HepG2 (cell line): ENCODE measurements around the gene SUV39H2. TPM values are rescaled to one million over a fixed set of nuclear protein-coding genes. Genes with fewer than 3 reads are reported as not detected.
A peak's percentile ranks its signal among the peaks of the same experiment; 100 is the strongest.

ENCODE experiments used
- AHR ChIP-seq: IDR thresholded peaks from 2 replicates; pipeline ENCODE4 v1.6.1; 2018; ENCODE audit warnings: missing genetic modification reagents, missing compliant biosample characterization
- EZH2 ChIP-seq: conservative IDR thresholded peaks from 2 replicates; pipeline ENCODE4 v1.6.1; 2012; ENCODE audit warnings: mild to moderate bottlenecking, low read depth, low read length, moderate library complexity
- IKZF1 ChIP-seq: fragments of 450-650 bp; IDR thresholded peaks from 2 replicates; pipeline ENCODE4 v1.7.1; 2016
- MED1 ChIP-seq: sonication (generic); formaldehyde crosslinking; IDR thresholded peaks from 2 replicates; pipeline ENCODE4 v1.4.0; 2020; ENCODE audit warnings: missing genetic modification reagents
- MTA3 ChIP-seq: sonication (generic); formaldehyde crosslinking; IDR thresholded peaks from 2 replicates; pipeline ENCODE4 v1.4.0; 2020; ENCODE audit warnings: missing genetic modification reagents
- NFATC3 ChIP-seq: sonication (generic); formaldehyde crosslinking; IDR thresholded peaks from 2 replicates; pipeline ENCODE4 v1.5.1; 2020; ENCODE audit warnings: mild to moderate bottlenecking, missing genetic modification reagents
- PHF8 ChIP-seq: sonication (generic); formaldehyde crosslinking; IDR thresholded peaks from 2 replicates; pipeline ENCODE4 v1.5.0; 2020; ENCODE audit warnings: missing genetic modification reagents
- RAD21 ChIP-seq: fragments of 450-650 bp; formaldehyde crosslinking; IDR thresholded peaks from 2 replicates; pipeline ENCODE4 v1.5.0; 2020; ENCODE audit warnings: mild to moderate bottlenecking
- RARA ChIP-seq: IDR thresholded peaks from 2 replicates; pipeline ENCODE4 v1.6.1; 2016; ENCODE audit warnings: missing genetic modification reagents, missing compliant biosample characterization
- SCMH1 ChIP-seq: sonication (generic); formaldehyde crosslinking; IDR thresholded peaks from 2 replicates; pipeline ENCODE4 v1.9.0; 2021; ENCODE audit warnings: missing genetic modification reagents, mild to moderate bottlenecking, borderline replicate concordance
- TBX3 ChIP-seq: fragments of 450-650 bp; IDR thresholded peaks from 2 replicates; pipeline ENCODE4 v1.6.1; 2017; ENCODE audit warnings: antibody characterized with exemption, mild to moderate bottlenecking, inconsistent platforms, borderline replicate concordance
- ZNF205 ChIP-seq: IDR thresholded peaks from 2 replicates; pipeline ENCODE4 v1.6.1; 2018; ENCODE audit warnings: missing biosample characterization, missing genetic modification reagents
- ZNF296 ChIP-seq: sonication (generic); formaldehyde crosslinking; conservative IDR thresholded peaks from 2 replicates; pipeline ENCODE4 v1.5.0; 2020; ENCODE audit warnings: mild to moderate bottlenecking, missing genetic modification reagents
- ZNF33A ChIP-seq: sonication (generic); formaldehyde crosslinking; IDR thresholded peaks from 2 replicates; pipeline ENCODE4 v1.5.1; 2020; ENCODE audit warnings: missing genetic modification reagents, mild to moderate bottlenecking, moderate library complexity, borderline replicate concordance
- ZNF350 ChIP-seq: sonication (generic); formaldehyde crosslinking; IDR thresholded peaks from 2 replicates; pipeline ENCODE4 v1.4.0; 2020; ENCODE audit warnings: mild to moderate bottlenecking, low read depth, missing genetic modification reagents, borderline replicate concordance
- ZNF747 ChIP-seq: sonication (generic); formaldehyde crosslinking; IDR thresholded peaks from 2 replicates; pipeline ENCODE4 v1.8.1; 2023; ENCODE audit warnings: missing genetic modification reagents, mild to moderate bottlenecking, borderline replicate concordance
- polyA plus RNA-seq, 8 experiments: library from polyadenylated mRNA; depleted of rRNA in 3 of 8; stranded (reverse) in 7 of 8; unstranded in 1 of 8; fragments of >200 nt; fragmentation: Illumina TruSeq in 4 of 8; extraction: Trizol in 4 of 8; gene quantifications; 2 replicates each; pipeline versions ENCODE4 v1.2.1 to v1.2.3, GENCODE V29; 2011 to 2016; ENCODE audit warnings: low read depth in 4 of 8, missing spikeins in 1 of 8, mixed read lengths in 1 of 8; ENCODE audit not compliant: insufficient read depth in 1 of 8
- total RNA-seq, 5 experiments: library from RNA; depleted of rRNA; stranded (reverse); fragments of >200 nt; fragmentation: Illumina TruSeq; extraction: Trizol; gene quantifications; 2 replicates each; pipeline ENCODE4 v1.2.3, GENCODE V29; 2016; ENCODE audit warnings: low read depth in 1 of 5
- TF ChIP-seq, protein P1 (sequence below): sonication (generic); formaldehyde crosslinking; IDR thresholded peaks from 2 replicates; pipeline ENCODE4 v1.9.0; 2021; ENCODE audit warnings: mild to moderate bottlenecking, missing genetic modification reagents
- TF ChIP-seq, protein P2 (sequence below): IDR thresholded peaks from 2 replicates; pipeline ENCODE4 v1.6.1; 2016; ENCODE audit warnings: missing compliant biosample characterization, missing genetic modification reagents, borderline replicate concordance
- TF ChIP-seq, protein P3 (sequence below): IDR thresholded peaks from 2 replicates; pipeline ENCODE4 v1.6.1; 2016; ENCODE audit warnings: missing biosample characterization, missing genetic modification reagents, low read depth

The SUV39H2 gene
- total and polyA plus RNA-seq, 2 of the 13 experiments (the other 11 are each of a cell fraction or from before 2014, with no cell fraction given), result 9.0 to 44.3 TPM

DNA sequence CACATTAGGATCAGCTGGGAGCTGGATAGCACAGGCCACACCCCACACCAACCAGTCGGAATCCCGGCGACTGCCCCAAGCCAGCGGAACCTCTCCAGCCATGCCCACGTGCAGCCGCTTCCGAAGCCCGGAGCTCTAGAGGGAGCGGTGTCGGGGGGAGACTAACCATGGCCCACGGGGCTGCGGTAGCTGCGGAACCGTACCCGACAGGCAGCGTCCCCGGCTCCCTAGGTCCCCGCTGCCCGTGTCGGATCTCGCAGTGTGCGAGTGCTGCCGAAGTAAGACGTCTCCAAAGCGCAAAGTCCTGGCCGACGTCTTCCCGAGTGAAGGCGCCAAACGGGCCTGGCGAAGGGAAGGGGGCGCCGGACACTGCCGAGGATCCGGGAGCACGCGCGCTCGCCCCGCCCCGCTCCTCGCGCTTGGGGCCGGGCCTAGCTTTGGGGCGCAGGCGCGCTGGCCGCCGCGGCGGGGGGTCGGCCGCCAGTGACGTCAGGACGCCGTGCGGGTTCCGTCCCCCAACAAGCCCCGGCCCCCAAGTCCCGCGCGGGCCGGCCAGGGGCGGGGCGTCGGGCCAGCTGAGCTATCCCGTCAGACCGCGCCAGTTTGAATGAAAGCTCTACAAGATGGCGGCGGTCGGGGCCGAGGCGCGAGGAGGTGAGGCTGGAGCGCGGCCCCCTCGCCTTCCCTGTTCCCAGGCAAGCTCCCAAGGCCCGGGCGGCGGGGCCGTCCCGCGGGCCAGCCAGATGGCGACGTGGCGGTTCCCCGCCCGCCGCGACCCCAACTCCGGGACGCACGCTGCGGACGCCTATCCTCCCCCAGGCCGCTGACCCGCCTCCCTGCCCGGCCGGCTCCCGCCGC is at the start of gene SUV39H2 (continued):
- TF ChIP-seq TBX3 (no peak), ZNF205 (CRISPR knock-in tag) (peak; percentile 62; the same call in 1 of the 2 replicates), AHR (CRISPR knock-in tag) (no peak), ZNF350 (no peak; the same call in 1 of the 2 replicates), NFATC3 (0 out of 2 replicates have a peak, but pooled peaks have one; percentile 85), ZNF33A (CRISPR knock-in tag) (no peak), IKZF1 (no peak), ZNF747 (no peak; the same call in none of the 2 replicates), ZNF296 (no peak), RAD21 (0 out of 2 replicates have a peak, but pooled peaks have one; percentile 21), SCMH1 (CRISPR knock-in tag) (no peak), PHF8 (CRISPR knock-in tag) (peak; percentile 95), MED1 (CRISPR knock-in tag) (no peak; the same call in 1 of the 2 replicates), EZH2 (no peak), MTA3 (CRISPR knock-in tag) (no peak), RARA (CRISPR knock-in tag) (peak; percentile 33; the same call in 1 of the 2 replicates)
- TF ChIP-seq, protein P1, sequence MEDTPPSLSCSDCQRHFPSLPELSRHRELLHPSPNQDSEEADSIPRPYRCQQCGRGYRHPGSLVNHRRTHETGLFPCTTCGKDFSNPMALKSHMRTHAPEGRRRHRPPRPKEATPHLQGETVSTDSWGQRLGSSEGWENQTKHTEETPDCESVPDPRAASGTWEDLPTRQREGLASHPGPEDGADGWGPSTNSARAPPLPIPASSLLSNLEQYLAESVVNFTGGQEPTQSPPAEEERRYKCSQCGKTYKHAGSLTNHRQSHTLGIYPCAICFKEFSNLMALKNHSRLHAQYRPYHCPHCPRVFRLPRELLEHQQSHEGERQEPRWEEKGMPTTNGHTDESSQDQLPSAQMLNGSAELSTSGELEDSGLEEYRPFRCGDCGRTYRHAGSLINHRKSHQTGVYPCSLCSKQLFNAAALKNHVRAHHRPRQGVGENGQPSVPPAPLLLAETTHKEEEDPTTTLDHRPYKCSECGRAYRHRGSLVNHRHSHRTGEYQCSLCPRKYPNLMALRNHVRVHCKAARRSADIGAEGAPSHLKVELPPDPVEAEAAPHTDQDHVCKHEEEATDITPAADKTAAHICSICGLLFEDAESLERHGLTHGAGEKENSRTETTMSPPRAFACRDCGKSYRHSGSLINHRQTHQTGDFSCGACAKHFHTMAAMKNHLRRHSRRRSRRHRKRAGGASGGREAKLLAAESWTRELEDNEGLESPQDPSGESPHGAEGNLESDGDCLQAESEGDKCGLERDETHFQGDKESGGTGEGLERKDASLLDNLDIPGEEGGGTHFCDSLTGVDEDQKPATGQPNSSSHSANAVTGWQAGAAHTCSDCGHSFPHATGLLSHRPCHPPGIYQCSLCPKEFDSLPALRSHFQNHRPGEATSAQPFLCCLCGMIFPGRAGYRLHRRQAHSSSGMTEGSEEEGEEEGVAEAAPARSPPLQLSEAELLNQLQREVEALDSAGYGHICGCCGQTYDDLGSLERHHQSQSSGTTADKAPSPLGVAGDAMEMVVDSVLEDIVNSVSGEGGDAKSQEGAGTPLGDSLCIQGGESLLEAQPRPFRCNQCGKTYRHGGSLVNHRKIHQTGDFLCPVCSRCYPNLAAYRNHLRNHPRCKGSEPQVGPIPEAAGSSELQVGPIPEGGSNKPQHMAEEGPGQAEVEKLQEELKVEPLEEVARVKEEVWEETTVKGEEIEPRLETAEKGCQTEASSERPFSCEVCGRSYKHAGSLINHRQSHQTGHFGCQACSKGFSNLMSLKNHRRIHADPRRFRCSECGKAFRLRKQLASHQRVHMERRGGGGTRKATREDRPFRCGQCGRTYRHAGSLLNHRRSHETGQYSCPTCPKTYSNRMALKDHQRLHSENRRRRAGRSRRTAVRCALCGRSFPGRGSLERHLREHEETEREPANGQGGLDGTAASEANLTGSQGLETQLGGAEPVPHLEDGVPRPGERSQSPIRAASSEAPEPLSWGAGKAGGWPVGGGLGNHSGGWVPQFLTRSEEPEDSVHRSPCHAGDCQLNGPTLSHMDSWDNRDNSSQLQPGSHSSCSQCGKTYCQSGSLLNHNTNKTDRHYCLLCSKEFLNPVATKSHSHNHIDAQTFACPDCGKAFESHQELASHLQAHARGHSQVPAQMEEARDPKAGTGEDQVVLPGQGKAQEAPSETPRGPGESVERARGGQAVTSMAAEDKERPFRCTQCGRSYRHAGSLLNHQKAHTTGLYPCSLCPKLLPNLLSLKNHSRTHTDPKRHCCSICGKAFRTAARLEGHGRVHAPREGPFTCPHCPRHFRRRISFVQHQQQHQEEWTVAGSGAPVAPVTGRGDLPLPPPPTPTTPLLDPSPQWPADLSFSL (CRISPR knock-in tag), result no peak
- TF ChIP-seq, protein P2, sequence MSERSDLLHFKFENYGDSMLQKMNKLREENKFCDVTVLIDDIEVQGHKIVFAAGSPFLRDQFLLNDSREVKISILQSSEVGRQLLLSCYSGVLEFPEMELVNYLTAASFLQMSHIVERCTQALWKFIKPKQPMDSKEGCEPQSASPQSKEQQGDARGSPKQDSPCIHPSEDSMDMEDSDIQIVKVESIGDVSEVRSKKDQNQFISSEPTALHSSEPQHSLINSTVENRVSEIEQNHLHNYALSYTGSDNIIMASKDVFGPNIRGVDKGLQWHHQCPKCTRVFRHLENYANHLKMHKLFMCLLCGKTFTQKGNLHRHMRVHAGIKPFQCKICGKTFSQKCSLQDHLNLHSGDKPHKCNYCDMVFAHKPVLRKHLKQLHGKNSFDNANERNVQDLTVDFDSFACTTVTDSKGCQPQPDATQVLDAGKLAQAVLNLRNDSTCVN (CRISPR knock-in tag), result no peak; the same call in none of the 2 replicates
- TF ChIP-seq, protein P3, sequence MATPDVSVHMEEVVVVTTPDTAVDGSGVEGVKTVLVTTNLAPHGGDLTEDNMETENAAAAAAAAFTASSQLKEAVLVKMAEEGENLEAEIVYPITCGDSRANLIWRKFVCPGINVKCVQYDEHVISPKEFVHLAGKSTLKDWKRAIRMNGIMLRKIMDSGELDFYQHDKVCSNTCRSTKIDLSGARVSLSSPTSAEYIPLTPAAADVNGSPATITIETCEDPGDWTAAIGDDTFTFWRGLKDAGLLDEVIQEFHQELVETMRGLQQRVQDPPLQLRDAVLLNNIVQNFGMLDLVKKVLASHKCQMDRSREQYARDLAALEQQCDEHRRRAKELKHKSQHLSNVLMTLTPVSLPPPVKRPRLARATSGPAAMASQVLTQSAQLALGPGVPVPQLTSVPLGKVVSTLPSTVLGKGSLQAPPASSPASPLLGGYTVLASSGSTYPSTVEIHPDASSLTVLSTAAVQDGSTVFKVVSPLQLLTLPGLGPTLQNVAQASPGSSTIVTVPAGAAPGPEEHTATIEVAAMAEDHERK (CRISPR knock-in tag), result peak; percentile 56
